Inflammatory macrophage (primary cell): ENCODE data around the gene RAB21.
"Not testable (repeated sequence)": the region's sequence is repeated elsewhere in the genome, so short reads cannot be mapped to it uniquely, and the experiment has no call there.

Experiments used
- DNase-seq, 2 donors: peaks; one replicate each; pipeline ENCODE4 v3.0.0-alpha.2; 2020 to 2022

The RAB21 gene

GRCh38 chr12:71800177-71800576, 45.5 kb downstream of the RAB21 start:
- DNase-seq, result no peak

- no peak for DNase-seq
Measured at GRCh38 chr12:71804505-71804904, 49.8 kb downstream of the RAB21 start.

DNA sequence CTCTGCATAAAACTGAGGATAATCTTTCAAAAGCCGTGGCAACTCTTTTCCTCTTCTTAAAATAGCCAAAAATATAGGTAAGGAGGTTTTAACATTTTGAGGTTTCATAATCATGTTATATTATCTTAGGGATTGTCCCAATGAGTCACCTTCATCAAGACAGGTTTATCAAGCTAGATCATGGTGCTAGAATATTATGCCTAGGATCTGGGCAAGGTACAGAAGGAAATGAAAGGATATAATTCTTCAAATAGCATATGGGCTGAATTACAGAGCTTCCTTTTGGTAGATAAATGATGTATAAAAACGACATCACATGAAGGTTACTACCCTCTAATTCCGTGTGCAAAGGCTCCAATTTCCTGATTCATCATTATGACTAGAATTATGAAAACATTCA, 56.3 kb downstream of the RAB21 start:
- no peak for DNase-seq

- DNase-seq, result not testable (repeated sequence)
Measured at GRCh38 chr12:71815242-71815641, 60.6 kb downstream of the RAB21 start.

DNA sequence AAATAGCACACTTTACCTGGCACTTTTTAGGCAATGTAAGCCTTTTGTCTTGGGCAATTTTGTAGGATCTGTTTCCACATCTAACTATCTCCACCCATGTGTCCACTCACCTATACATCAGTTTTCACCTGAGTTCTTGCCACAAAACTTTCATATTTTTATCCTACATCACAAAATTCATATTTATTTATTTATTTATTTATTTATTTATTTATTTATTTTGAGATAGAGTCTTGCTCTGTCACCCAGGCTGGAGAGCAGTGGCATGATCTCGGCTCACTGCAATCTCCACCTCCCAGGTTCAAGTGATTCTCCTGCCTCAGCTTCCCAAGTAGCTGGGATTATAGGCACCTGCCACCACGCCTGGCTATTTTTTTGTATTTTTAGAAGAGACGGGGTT, 67.4 kb downstream of the RAB21 start:
- DNase-seq, result not testable (repeated sequence)

GRCh38 chr12:71828813-71829212, 74.2 kb downstream of the RAB21 start:
- no peak for DNase-seq

GRCh38 chr12:71837356-71837755, 82.7 kb downstream of the RAB21 start:
- no peak for DNase-seq

DNA sequence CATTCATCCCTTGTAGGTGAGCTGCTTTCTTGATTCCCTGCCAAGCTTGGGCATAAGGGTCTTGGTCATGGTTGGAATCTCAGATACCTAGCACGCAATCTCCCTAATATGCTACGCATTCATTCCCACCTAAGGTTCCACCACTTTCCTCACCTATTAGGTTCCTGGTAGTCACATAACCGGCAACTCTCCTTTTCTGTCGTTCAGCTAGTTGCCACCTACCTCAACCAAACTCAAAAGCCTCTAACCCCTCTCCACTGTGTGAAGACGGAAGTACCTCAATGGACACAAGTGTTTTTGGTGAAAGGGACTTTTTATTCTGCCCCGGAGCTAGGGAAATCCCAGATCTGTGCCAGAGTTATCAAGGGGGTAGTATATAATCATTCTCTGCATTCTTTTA, 83.6 kb downstream of the RAB21 start:
- DNase-seq, result no peak

- DNase-seq, result no peak
Measured at GRCh38 chr12:71838676-71839075, 84.0 kb downstream of the RAB21 start.

DNA sequence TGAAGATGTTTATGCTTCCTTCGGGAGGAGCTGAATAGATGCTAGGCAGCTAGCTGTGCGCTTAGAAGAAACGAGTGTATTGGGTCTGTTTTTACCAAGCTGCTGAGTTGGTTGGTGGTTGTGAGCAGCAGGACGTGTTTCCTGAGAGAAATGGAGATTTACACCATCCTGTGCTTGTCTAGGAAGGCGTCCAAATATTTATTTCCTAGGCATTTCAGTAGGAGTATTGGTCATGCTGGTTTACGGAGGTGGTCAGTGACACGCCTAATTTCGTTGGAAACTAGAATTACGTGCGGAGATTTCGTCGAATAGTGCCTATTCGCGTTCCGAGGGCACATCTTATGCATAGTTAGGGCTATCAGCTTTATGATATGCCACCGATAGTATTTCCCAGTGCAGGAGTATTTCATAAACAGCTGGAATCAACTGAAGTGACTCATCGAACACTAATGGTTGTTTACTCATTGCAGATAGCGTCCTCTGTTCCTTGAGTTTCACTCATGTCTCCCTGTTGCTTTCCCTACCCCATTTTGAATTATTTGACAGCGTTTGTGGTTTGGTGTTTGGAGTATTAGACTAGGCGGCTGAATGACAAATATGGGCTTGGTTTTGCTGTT, 85.7 kb downstream of the RAB21 start:
- peak; percentile 41 to 50 for DNase-seq

DNA sequence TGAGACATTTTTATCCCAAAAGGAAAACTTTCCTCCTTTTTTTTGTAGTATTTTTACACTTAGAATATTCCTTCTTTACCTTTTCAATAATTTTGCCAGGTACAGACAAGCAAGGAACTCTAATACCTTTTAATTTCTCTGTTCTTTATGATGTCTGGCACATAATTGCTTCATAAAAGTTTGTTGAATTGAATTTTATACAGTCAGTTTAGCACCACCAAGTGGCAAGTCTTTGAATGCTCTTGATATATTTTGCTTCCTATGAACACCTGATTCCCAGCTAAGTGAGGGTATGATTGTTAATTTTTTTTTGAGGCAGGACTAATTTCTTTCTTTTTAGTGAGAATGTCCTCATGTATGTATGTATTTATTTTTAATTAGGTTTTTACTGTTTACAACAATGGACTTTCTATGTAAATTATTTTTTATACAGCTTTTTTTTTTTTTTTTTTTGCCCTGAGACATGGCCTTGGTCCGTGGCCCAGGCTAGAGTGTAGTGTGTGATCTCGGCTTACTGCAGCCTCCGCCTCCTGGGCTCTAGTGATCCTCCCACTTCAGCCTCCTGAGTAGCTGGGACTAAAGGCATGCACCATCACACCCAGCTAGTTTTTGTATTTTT, 91.8 kb downstream of the RAB21 start:
- DNase-seq, result peak; percentile 24 to 58

GRCh38 chr12:71848212-71848611, 93.5 kb downstream of the RAB21 start:
- DNase-seq, result no peak

- DNase-seq, result no peak
Measured at GRCh38 chr12:71849109-71849851, 94.6 kb downstream of the RAB21 start.
